Left lung (tissue), 10 donors: Measurements from ENCODE around the gene IDH3B. TPM values are rescaled to one million over a fixed set of nuclear protein-coding genes. Genes with fewer than 3 reads are reported as not detected.

Experiments
- ATAC-seq: fragments of 200-7000 bp; cut with Tn5 transposase; one replicate; pipeline ENCODE4 v1.9.1; 2020; ENCODE audit warnings: moderate library complexity
- DNase-seq, 4 donors: peaks; one replicate each; pipeline ENCODE4 v3.0.0-alpha.2; 2013 to 2020
- H3K27ac ChIP-seq, 2 donors: fragments of 200-600 bp; sonication (generic) in 1 of 2; one replicate each; pipeline versions ENCODE4 v1.5.0 to v1.8.0; 2020 to 2021
- H3K27me3 ChIP-seq, 2 donors: fragments of 200-600 bp; sonication (generic) in 1 of 2; one replicate each; pipeline versions ENCODE4 v1.5.0 to v1.8.0; 2020 to 2021
- H3K36me3 ChIP-seq, 2 donors: fragments of 200-600 bp; sonication (generic) in 1 of 2; one replicate each; pipeline versions ENCODE4 v1.5.0 to v1.8.0; 2020 to 2021
- H3K4me1 ChIP-seq, 2 donors: fragments of 200-600 bp; one replicate each; pipeline ENCODE4 v1.8.0; 2021
- H3K4me3 ChIP-seq, 2 donors: fragments of 200-600 bp; sonication (generic) in 1 of 2; one replicate each; pipeline versions ENCODE4 v1.5.0 to v1.8.0; 2020 to 2021; ENCODE audit warnings: mild to moderate bottlenecking in 1 of 2
- H3K9me3 ChIP-seq, 2 donors: fragments of 200-600 bp; sonication (generic) in 1 of 2; one replicate each; pipeline versions ENCODE4 v1.5.0 to v1.8.0; 2020 to 2021
- intact Hi-C, 2 donors: fragments of 100-400 bp; cut with DNase I; formaldehyde crosslinking; loops; one replicate each; pipeline versions ENCODE4 v1.11.2 to v1.14.2; 2022
- polyA plus RNA-seq, 6 donors: library from polyadenylated mRNA; unstranded; fragments of 120-200 nt; gene quantifications; one replicate each; pipeline ENCODE4 v1.2.1, GENCODE V29; 2013; ENCODE audit not compliant: insufficient read length in 6 of 6
- total RNA-seq, 2 donors: library from RNA; stranded (reverse); fragmentation: NEBNext Ultra II Directional; extraction: Animal tissue kit (Norgen Biotek cat#: 25700); gene quantifications; one replicate each; pipeline ENCODE4 v1.2.1, GENCODE V29; 2021
- TF ChIP-seq, protein P1 (sequence below), 2 donors: fragments of 200-600 bp; sonication (generic) in 1 of 2; IDR thresholded peaks; one replicate each; pipeline versions ENCODE4 v1.5.0 to v1.8.0; 2021; ENCODE audit warnings: antibody characterized with exemption in 2 of 2
- donor health status: DM: no; HTN: yes; CAD: no.
- donor health status: DM: no; HTN: no; CAD: no.

IDH3B gene
- total and polyA plus RNA-seq, 8 donors = 51.7 to 129 (median 112) TPM

DNA sequence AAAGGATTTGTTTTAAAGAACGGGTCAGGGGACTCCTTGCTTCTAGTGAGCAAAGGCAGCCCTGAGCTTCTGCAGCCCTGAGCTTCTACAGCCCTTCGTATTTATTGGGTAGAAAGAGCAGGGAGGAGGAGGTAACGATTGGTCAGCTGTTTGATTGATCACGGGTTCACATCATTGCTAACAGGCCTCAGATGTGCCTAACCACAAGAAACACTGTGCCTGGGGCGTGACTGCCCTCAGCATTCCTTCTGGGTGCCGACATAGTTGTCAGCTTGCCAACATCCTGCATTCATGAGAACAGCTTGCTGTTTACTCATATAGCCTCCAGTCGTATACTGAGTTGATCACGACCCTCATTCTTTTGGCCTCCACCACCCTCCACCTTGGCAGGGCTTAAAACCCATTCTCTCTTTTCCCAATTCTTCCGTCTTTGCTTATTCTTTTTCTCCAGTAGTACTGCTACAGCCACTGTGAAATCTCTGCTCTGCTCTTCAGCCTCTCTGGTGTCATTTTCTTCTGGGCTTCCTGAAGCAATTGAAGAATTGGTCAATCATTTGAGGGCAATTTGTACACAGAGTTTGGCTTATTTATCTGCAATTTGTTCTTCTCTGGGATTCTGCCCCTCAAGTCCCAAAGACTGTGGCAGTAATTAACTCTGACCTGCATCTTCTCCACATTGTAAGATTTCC is 37.0 kb downstream of the IDH3B start:
- Histone ChIP-seq H3K27ac (no peak overlapping the region), H3K4me3 (no peak overlapping the region), H3K36me3 (no peaks in the 10 kb centered on the region), H3K27me3 (no peaks in the 10 kb centered on the region), H3K9me3 (peaks cover 0 to 10% of the 10 kb centered on the region in 2 donors), H3K4me1 (no peaks in the 10 kb centered on the region)
- peak; percentile 23 for ATAC-seq
- intact Hi-C loops = no loop called here
- peak in 1 of 4 donors; percentile 3 for DNase-seq
- TF ChIP-seq, protein P1, sequence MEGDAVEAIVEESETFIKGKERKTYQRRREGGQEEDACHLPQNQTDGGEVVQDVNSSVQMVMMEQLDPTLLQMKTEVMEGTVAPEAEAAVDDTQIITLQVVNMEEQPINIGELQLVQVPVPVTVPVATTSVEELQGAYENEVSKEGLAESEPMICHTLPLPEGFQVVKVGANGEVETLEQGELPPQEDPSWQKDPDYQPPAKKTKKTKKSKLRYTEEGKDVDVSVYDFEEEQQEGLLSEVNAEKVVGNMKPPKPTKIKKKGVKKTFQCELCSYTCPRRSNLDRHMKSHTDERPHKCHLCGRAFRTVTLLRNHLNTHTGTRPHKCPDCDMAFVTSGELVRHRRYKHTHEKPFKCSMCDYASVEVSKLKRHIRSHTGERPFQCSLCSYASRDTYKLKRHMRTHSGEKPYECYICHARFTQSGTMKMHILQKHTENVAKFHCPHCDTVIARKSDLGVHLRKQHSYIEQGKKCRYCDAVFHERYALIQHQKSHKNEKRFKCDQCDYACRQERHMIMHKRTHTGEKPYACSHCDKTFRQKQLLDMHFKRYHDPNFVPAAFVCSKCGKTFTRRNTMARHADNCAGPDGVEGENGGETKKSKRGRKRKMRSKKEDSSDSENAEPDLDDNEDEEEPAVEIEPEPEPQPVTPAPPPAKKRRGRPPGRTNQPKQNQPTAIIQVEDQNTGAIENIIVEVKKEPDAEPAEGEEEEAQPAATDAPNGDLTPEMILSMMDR (IDR thresholded peaks at IDR 0.05) = no peak

DNA sequence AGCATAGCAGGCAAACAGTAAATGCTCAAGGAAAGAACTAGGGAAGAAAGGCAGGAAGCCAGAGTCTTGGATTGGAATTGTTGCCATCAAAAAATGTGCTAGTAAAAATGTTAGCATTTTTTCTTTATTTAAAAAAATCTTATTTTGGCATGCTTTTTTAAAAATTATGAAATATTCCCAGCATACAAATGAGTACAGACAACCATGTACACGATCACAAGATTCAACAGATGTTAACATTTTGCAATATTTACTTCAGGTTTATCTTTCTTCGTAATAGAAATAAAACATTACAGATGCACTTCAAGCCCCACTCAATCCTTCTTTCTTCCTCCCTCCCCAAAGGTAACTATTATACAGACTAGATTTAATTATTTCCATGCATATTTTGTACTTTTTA is 39.0 kb downstream of the IDH3B start:
- TF ChIP-seq, protein P1 (IDR thresholded peaks at IDR 0.05) = no peak
- no peaks in the 10 kb centered on the region for H3K4me1 ChIP-seq
- intact Hi-C loops = no loop called here
- H3K9me3 ChIP-seq = peaks cover 0 to 7% of the 10 kb centered on the region in 2 donors
- no peaks in the 10 kb centered on the region for H3K27me3 ChIP-seq
- no peak overlapping the region for H3K4me3 ChIP-seq
- no peak overlapping the region for H3K27ac ChIP-seq
- H3K36me3 ChIP-seq = no peaks in the 10 kb centered on the region
- ATAC-seq (no peak), DNase-seq (no peak)

DNA sequence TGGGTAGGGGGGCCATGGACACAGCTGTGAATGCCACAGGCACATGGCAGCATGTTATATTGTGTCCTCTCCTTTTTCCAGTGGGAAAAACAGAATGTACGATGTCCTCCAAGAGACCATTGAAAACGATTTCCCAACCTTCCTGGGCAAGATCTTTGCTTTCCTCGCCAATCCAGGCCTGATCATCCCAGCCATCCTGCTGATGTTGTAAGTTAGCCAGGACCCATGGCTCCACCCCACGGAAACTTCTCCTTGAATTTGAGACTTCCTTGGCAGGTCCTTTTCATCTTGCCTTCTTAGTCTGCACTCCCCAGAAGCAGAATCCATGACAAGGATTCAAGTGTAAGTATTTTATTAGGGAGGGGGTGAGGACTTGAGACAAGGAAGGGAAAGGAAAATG is 39.8 kb downstream of the IDH3B start:
- Histone ChIP-seq H3K4me1 (no peaks in the 10 kb centered on the region), H3K4me3 (no peak overlapping the region), H3K9me3 (peaks cover 0 to 7% of the 10 kb centered on the region in 2 donors), H3K27me3 (peaks cover 0 to 1% of the 10 kb centered on the region in 2 donors), H3K36me3 (no peaks in the 10 kb centered on the region), H3K27ac (no peak overlapping the region)
- intact Hi-C loops = no loop called here
- no peak for DNase-seq
- peak; percentile 22 for ATAC-seq
- TF ChIP-seq, protein P1 (IDR thresholded peaks at IDR 0.05) = no peak

DNA sequence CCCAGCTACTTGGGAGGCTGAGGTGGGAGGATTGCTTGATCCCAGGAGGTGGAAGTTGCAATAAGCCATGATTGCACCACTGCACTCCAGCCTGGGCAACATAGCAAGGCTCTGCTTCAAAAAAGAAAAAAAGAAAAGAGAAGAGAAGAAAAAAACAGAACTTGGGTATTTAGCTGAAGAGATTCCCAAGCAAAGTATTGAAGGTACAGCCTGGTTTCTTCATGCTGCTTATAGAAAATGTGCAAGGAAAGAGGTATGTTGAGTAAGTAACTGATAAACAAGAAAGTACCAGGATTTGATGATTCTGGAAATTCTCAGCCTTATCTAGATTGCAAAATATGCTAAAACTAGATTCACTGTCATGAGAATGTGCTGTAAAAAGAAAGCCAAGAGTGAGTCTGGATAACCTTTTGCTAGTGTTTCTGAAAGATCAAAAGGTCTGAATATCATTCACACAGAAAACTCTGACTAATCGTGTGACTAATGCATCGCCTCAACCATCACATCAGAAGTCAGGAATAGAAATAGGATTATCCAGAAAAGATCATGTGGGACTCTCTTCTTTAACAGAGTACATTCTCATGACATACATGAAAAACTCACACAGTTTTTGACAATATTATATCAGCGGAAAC is 43.9 kb downstream of the IDH3B start:
- no peaks in the 10 kb centered on the region for H3K36me3 ChIP-seq
- intact Hi-C loops = no loop called here
- no peaks in the 10 kb centered on the region for H3K4me1 ChIP-seq
- TF ChIP-seq, protein P1 (IDR thresholded peaks at IDR 0.05) = no peak
- H3K27me3 ChIP-seq = peaks cover 0 to 9% of the 10 kb centered on the region in 2 donors
- DNase-seq (no peak), ATAC-seq (no peak)
- no peak overlapping the region for H3K27ac ChIP-seq
- H3K4me3 ChIP-seq = no peak overlapping the region
- H3K9me3 ChIP-seq = no peaks in the 10 kb centered on the region

DNA sequence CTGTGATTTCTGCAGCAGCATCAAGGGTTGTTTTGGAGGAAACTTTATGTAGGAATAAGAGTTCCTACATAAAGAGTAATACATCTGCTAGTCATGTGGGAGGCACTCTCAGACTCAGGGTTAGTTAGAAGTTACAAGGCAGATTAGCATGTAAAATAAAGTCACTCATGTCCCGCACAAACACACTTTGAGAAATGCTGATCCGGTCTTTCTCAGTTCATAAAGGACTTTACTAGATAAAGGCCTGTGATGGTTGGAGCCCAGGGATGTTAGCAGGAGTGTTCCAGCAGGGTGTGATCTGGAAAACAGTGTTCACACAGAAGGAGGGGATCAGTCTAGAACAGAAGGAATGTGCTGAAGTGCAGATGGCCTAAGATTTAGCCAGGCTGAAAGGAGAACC is 44.7 kb downstream of the IDH3B start:
- no peak for ATAC-seq
- no peak for DNase-seq
- H3K4me1 ChIP-seq = no peaks in the 10 kb centered on the region
- H3K27ac ChIP-seq = no peak overlapping the region
- no peak overlapping the region for H3K4me3 ChIP-seq
- intact Hi-C loops = no loop called here
- H3K27me3 ChIP-seq = peaks cover 0 to 9% of the 10 kb centered on the region in 2 donors
- no peaks in the 10 kb centered on the region for H3K36me3 ChIP-seq
- H3K9me3 ChIP-seq = no peaks in the 10 kb centered on the region
- TF ChIP-seq, protein P1 (IDR thresholded peaks at IDR 0.05) = no peak
